Measurements from ENCODE around the gene OR52B6. TPM values are rescaled to one million over a fixed set of nuclear protein-coding genes. Genes with fewer than 3 reads are reported as not detected.

Gene OR52B6
- total and polyA plus RNA-seq, 11 donors, result not detected

DNA sequence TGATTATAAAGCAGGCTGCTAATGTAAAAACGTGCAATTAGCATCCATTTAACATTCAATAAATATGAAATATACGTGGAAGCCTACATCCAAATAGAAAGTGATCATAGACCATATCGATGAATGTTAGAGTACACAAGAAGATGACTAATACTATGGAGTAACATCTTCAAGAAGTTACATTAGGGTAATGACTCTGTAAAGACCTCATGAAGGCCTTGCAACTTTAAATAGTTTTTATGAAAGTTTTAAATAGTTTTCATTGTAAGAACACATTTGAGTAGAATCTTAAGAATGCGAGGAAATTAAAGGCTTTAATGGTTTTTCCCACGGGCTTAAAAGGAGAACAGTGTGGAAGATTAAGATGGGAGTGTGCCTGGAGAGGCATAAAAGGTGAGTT is 45.5 kb downstream of the OR52B6 start:
- no peak for DNase-seq
- 82 to 89% (median 84%) methylated on average over 5 of the region's 5 CpGs for WGBS, 4 donors
- peaks cover 0 to 2% (median 0%) of the 10 kb centered on the region in 9 donors for H3K36me3 ChIP-seq
- H3K4me1 ChIP-seq, result peaks cover 0 to 29% (median 13%) of the 10 kb centered on the region in 12 donors
- H3K4me3 ChIP-seq, result peak overlapping the region in 3 of 12 donors; percentile 69 to 83 (median 70)
- TF ChIP-seq, protein P1, sequence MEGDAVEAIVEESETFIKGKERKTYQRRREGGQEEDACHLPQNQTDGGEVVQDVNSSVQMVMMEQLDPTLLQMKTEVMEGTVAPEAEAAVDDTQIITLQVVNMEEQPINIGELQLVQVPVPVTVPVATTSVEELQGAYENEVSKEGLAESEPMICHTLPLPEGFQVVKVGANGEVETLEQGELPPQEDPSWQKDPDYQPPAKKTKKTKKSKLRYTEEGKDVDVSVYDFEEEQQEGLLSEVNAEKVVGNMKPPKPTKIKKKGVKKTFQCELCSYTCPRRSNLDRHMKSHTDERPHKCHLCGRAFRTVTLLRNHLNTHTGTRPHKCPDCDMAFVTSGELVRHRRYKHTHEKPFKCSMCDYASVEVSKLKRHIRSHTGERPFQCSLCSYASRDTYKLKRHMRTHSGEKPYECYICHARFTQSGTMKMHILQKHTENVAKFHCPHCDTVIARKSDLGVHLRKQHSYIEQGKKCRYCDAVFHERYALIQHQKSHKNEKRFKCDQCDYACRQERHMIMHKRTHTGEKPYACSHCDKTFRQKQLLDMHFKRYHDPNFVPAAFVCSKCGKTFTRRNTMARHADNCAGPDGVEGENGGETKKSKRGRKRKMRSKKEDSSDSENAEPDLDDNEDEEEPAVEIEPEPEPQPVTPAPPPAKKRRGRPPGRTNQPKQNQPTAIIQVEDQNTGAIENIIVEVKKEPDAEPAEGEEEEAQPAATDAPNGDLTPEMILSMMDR (IDR thresholded peaks at IDR 0.05), result no peak
- TF ChIP-seq POLR2A (IDR thresholded peaks at IDR 0.05), result no peak
- no peak overlapping the region for H3K27ac ChIP-seq
- no peaks in the 10 kb centered on the region for H3K27me3 ChIP-seq
- no peaks in the 10 kb centered on the region for H3K9me3 ChIP-seq
- no peak for ATAC-seq
- intact Hi-C loops (cut with DNase I), result loop anchor here in 4 of 10 donors (5.0 to 10.0 kb wide), 3 partner anchors 59 to 69 kb away; partner anchors contain the start of genes TRIM22 (in 3 of the 4) and TRIM5 (in 3 of the 4)

- Histone ChIP-seq H3K27me3 (no peaks in the 10 kb centered on the region), H3K4me1 (peaks cover 0 to 12% (median 0%) of the 10 kb centered on the region in 12 donors), H3K9me3 (no peaks in the 10 kb centered on the region), H3K27ac (no peak overlapping the region), H3K4me3 (no peak overlapping the region), H3K36me3 (peaks cover 0 to 41% (median 26%) of the 10 kb centered on the region in 9 donors)
- no peak for DNase-seq
- no peak for ATAC-seq
- WGBS, 4 donors, result 89 to 92% (median 91%) methylated on average over 2 of the region's 2 CpGs
- intact Hi-C loops (cut with DNase I), result no loop called here
- TF ChIP-seq, protein P1 (IDR thresholded peaks at IDR 0.05), result no peak
- TF ChIP-seq POLR2A (IDR thresholded peaks at IDR 0.05), result no peak
Measured at GRCh38 chr11:5631417-5631816, 50.7 kb downstream of the OR52B6 start.

Other genes with a start within 250 kb of the OR52B6 start
- gene OR51B5, start 237.4 kb upstream of the OR52B6 start, total RNA-seq, result under 1 TPM in 1 of 9 donors, not detected in 8; 0.80 TPM
- gene OR51B5, start 237.4 kb upstream of the OR52B6 start, polyA plus RNA-seq, result under 1 TPM in 1 of 2 donors, not detected in 1; 0.11 TPM
- not detected for gene OR51B6, start 229.4 kb upstream of the OR52B6 start, total RNA-seq
- gene OR51B6, start 229.4 kb upstream of the OR52B6 start, polyA plus RNA-seq, result not detected
- not detected for gene OR51M1, start 197.1 kb upstream of the OR52B6 start, total RNA-seq
- not detected for gene OR51M1, start 197.1 kb upstream of the OR52B6 start, polyA plus RNA-seq
- not detected for gene OR51Q1, start 158.8 kb upstream of the OR52B6 start, total RNA-seq
- gene OR51Q1, start 158.8 kb upstream of the OR52B6 start, polyA plus RNA-seq, result not detected
- gene OR51I1, start 139.4 kb upstream of the OR52B6 start, total RNA-seq, result not detected
- gene OR51I1, start 139.4 kb upstream of the OR52B6 start, polyA plus RNA-seq, result not detected
- gene OR51I2, start 131.6 kb upstream of the OR52B6 start, total RNA-seq, result not detected
- gene OR51I2, start 131.6 kb upstream of the OR52B6 start, polyA plus RNA-seq, result not detected
- not detected for gene OR52D1, start 92.2 kb upstream of the OR52B6 start, total RNA-seq
- not detected for gene OR52D1, start 92.2 kb upstream of the OR52B6 start, polyA plus RNA-seq
- gene UBQLN3, start 70.9 kb upstream of the OR52B6 start, total RNA-seq, result under 1 TPM in 1 of 9 donors, not detected in 8; 0.16 TPM
- gene UBQLN3, start 70.9 kb upstream of the OR52B6 start, polyA plus RNA-seq, result not detected
- under 1 TPM in 5 of 9 donors, not detected in 4; 0.14 to 0.25 (median 0.17) TPM for gene UBQLNL, start 64.2 kb upstream of the OR52B6 start, total RNA-seq
- under 1 TPM; 0.03 to 0.23 TPM for gene UBQLNL, start 64.2 kb upstream of the OR52B6 start, polyA plus RNA-seq
- under 1 TPM in 2 of 9 donors, not detected in 7; 0.32 to 0.47 TPM for gene OR52H1, start 32.3 kb upstream of the OR52B6 start, total RNA-seq
- gene OR52H1, start 32.3 kb upstream of the OR52B6 start, polyA plus RNA-seq, result not detected
- 1 to 10 TPM in 6 of 9 donors, under 1 TPM in 3; 0.39 to 2.4 (median 1.1) TPM for gene TRIM6, start 15.8 kb downstream of the OR52B6 start, total RNA-seq
- under 1 TPM; 0.50 to 0.88 TPM for gene TRIM6, start 15.8 kb downstream of the OR52B6 start, polyA plus RNA-seq
- gene TRIM34, start 44.1 kb downstream of the OR52B6 start, total RNA-seq, result 1 to 10 TPM; 1.3 to 9.1 (median 1.6) TPM
- 1 to 10 TPM in 1 of 2 donors, under 1 TPM in 1; 0.72 to 1.9 TPM for gene TRIM34, start 44.1 kb downstream of the OR52B6 start, polyA plus RNA-seq
- 10 to 100 TPM in 2 of 9 donors, 1 to 10 TPM in 7; 7.5 to 15.9 (median 8.9) TPM for gene TRIM5, start 104.2 kb downstream of the OR52B6 start, total RNA-seq
- gene TRIM5, start 104.2 kb downstream of the OR52B6 start, polyA plus RNA-seq, result 1 to 10 TPM; 4.7 to 8.2 TPM
- 10 to 100 TPM in 8 of 9 donors, 1 to 10 TPM in 1; 9.4 to 83.0 (median 17.0) TPM for gene TRIM22, start 108.9 kb downstream of the OR52B6 start, total RNA-seq
- gene TRIM22, start 108.9 kb downstream of the OR52B6 start, polyA plus RNA-seq, result 1 to 10 TPM; 9.2 to 10.0 TPM
- gene OR56B1, start 155.6 kb downstream of the OR52B6 start, total RNA-seq, result under 1 TPM in 1 of 9 donors, not detected in 8; 0.13 TPM
- not detected for gene OR56B1, start 155.6 kb downstream of the OR52B6 start, polyA plus RNA-seq
- gene OR52N4, start 173.4 kb downstream of the OR52B6 start, total RNA-seq, result under 1 TPM in 1 of 9 donors, not detected in 8; 0.38 TPM
- gene OR52N4, start 173.4 kb downstream of the OR52B6 start, polyA plus RNA-seq, result not detected
- not detected for gene OR52N5, start 202.5 kb downstream of the OR52B6 start, total RNA-seq
- not detected for gene OR52N5, start 202.5 kb downstream of the OR52B6 start, polyA plus RNA-seq
- under 1 TPM in 1 of 9 donors, not detected in 8; 0.21 TPM for gene OR52N1, start 210.4 kb downstream of the OR52B6 start, total RNA-seq
- gene OR52N1, start 210.4 kb downstream of the OR52B6 start, polyA plus RNA-seq, result not detected
- gene OR52N2, start 228.0 kb downstream of the OR52B6 start, total RNA-seq, result not detected
- not detected for gene OR52N2, start 228.0 kb downstream of the OR52B6 start, polyA plus RNA-seq

Measured in heart left ventricle (tissue), 16 donors.